ENCODE measurements around the gene HMGB4.

Gene HMGB4

GRCh38 chr1:33898406-33898805 lies 34.5 kb downstream of the HMGB4 start:
- peak; percentile 80 for DNase-seq (ENCODE audit: low read depth)

- peak; percentile 97 for DNase-seq (ENCODE audit: low read depth)
Observed at GRCh38 chr1:33898881-33899280, 35.0 kb downstream of the HMGB4 start.

- no peak for DNase-seq (ENCODE audit: low read depth)
Observed at GRCh38 chr1:33899746-33900145, 35.9 kb downstream of the HMGB4 start.

DNA sequence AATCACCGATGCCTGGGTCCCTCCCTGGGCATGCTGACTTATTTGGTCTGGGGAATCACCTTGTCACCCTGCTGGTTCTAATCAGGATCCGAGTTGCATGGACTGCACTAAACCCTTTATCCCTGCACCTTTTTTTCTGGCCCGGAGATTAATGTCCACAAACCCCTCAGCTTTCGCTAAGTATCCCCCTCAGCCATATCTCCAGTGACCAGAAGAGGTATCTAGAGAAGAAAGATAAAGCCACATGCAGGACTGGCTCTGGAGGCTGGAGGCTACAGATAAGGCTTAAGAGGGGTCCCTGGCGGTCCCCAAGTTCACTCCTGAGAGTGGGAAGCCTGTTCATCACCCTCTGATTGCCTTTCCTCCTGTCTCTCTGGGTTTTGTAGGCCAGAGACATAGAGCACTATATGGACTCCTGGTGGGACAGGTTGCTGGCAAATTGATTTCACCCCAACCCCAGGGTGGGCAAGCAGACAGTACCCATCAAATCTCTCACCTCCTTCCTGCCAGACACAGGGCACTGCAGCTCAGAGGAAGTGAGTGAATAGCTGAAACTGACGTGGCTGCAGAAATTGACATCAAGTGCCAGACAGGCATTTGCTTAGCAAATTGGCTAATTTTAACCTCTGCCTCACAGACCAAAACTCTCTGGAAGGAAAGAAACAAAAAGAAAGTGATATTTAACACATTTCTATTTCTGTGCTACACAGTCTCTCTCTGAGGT lies 38.8 kb downstream of the HMGB4 start:
- DNase-seq (ENCODE audit: low read depth) = peak; percentile 82

DNA sequence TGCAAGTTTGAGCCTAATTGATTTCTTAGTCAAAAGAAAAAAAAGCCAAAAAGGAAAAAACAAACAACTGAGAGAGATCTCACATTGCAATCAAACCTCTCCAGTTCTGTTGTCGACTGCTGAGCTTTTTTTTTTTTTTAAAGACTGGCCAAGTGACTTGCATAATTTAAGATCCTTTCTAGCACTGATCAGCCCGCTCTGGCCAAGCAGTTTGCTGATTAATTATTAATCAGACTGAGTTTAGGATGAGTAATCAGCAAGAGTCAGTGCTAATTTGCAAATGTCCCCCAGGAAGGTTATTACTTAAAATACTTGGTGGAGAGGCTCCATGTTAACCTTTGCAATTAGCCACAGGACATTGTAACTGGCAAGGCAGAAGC lies 39.3 kb downstream of the HMGB4 start:
- no peak for DNase-seq (ENCODE audit: low read depth)

GRCh38 chr1:33905241-33905640 lies 41.4 kb downstream of the HMGB4 start:
- no peak for DNase-seq (ENCODE audit: low read depth)

DNA sequence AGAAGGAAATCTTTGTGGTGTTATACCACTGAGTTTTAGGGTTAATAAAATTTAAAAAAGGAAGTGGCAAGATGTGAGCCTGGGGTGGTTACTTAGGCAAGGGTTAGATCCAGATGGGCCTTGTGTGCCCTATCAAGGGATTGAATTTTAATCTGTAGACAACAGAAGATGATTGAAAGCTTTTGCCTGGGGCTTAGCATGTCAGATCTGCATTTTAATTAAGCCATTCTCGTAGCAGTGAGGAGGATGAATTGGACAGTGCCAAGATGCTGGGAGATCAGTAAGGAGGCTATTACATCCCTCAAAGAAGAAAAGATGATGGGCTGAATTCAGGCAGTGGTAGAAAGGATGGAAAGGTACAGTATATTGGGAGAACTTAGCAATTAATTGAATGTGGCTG lies 42.3 kb downstream of the HMGB4 start:
- DNase-seq (ENCODE audit: low read depth) = no peak

DNA sequence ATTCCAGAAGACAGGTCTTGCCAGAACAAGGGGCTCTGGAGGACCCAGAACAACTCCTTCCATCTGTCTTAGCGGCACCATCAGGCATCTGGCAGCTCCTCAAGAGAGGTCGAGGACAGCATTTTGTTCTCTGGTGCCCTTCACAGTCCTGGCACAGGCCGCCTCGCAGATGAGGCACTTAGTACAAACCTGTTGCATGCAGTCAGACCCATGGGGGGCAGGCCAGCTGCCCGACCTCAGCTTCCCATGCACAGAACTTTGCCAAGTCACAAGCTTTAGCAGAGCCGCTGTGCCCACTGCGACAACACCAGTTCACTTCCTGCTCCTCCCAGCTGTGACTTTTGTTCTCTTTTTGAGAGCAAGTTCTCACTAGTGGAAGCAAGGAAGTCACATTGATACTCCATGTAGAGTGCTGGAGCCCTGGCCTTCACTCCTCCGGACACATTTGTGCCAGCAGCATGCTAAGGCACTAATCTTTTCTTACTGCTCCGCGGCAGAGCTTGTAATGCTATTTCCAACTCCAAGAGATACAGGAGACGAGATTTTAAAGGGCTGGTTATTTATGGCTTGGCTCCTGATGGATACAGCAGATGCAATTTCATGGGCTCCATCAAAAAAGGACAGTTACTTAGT lies 44.6 kb downstream of the HMGB4 start:
- no peak for DNase-seq (ENCODE audit: low read depth)
